Kidney epithelial cell (primary cell): Measurements from ENCODE around the gene GIMAP8. TPM values are rescaled to one million over a fixed set of nuclear protein-coding genes. Genes with fewer than 3 reads are reported as not detected.
A peak's percentile ranks its signal among the peaks of the same experiment; 100 is the strongest.

Experiments
- DNase-seq: peaks from one replicate; pipeline ENCODE4 v3.0.0-alpha.2; 2010; ENCODE audit warnings: low read depth
- H3K27me3 ChIP-seq: 2 replicates; pipeline ENCODE4 v1.6.0; 2011; ENCODE audit warnings: low read length; ENCODE audit not compliant: control insufficient read depth, insufficient read depth
- H3K36me3 ChIP-seq: 2 replicates; pipeline ENCODE4 v1.5.1; 2011; ENCODE audit warnings: low read length; ENCODE audit not compliant: control insufficient read depth, insufficient read depth
- H3K4me3 ChIP-seq: 2 replicates; pipeline ENCODE4 v1.5.1; 2011; ENCODE audit warnings: low read depth, mild to moderate bottlenecking, control low read depth, low read length
- CTCF ChIP-seq: IDR thresholded peaks from 2 replicates; pipeline ENCODE4 v1.5.1; 2011; ENCODE audit warnings: mild to moderate bottlenecking, moderate library complexity, low read length, control low read depth, inconsistent platforms; ENCODE audit not compliant: insufficient read depth, poor library complexity, severe bottlenecking
- total RNA-seq: library from RNA; depleted of rRNA; stranded (reverse); fragments of >200 nt; gene quantifications from 2 replicates; pipeline ENCODE4 v1.2.3, GENCODE V29; 2015

GIMAP8 gene
- total RNA-seq, 1 donor from 2014 or later = not detected

GRCh38 chr7:150415161-150416153 is 35.0 kb upstream of the GIMAP8 start:
- no peaks in the 10 kb centered on the region for H3K36me3 ChIP-seq
- no peak overlapping the region for H3K4me3 ChIP-seq
- H3K27me3 ChIP-seq = no peaks in the 10 kb centered on the region
- no peak for DNase-seq
- TF ChIP-seq CTCF = no peak

GRCh38 chr7:150417239-150417638 is 33.2 kb upstream of the GIMAP8 start:
- no peak for TF ChIP-seq CTCF
- no peak for DNase-seq
- Histone ChIP-seq H3K4me3 (no peak overlapping the region), H3K36me3 (no peaks in the 10 kb centered on the region), H3K27me3 (no peaks in the 10 kb centered on the region)

DNA sequence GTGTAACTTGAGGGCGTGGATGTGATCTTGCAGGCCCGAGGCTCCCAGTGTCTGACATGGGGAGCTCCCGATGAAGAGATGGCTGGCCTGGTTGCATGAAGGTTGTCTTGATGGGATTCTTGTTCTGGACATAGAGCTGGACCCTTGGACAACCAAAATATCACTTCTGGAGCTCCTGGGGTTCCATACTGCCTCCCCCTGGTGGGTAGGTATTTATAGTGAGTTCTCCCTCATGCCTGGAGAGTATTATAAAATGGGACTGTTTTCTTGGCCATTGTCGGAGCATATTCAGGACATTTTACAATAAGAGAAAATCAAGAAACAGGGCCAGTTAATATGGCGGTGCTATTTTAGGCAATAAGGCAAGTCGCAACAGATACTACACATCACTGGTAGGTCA is 32.6 kb upstream of the GIMAP8 start:
- no peak for TF ChIP-seq CTCF

DNA sequence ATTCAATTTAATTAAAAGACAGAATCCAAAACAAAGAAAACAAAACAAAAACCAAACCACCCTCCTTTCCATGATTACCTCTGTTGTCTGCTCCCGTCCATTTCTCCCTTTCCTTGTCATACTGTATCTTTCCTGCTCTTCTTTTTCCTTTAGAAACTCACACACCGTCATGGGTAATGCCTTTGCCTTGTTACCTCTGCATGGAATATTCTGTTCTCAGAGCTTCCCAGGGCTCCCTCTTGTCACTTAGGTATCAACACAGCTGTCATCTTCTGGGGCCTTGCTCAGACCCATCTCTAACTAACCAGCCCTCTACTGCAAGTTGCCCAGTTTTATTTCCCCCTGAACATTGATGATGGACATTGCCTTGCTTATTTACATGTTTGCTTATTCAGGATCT is 30.2 kb upstream of the GIMAP8 start:
- Histone ChIP-seq H3K36me3 (no peaks in the 10 kb centered on the region), H3K4me3 (no peak overlapping the region), H3K27me3 (no peaks in the 10 kb centered on the region)
- no peak for DNase-seq
- no peak for TF ChIP-seq CTCF

More for the DNA sequence above, 32.6 kb upstream of the GIMAP8 start:
- Histone ChIP-seq H3K4me3 (no peak overlapping the region), H3K36me3 (no peaks in the 10 kb centered on the region), H3K27me3 (no peaks in the 10 kb centered on the region)
- DNase-seq = no peak

GRCh38 chr7:150420987-150421674 is 29.3 kb upstream of the GIMAP8 start:
- H3K36me3 ChIP-seq = no peaks in the 10 kb centered on the region
- no peak for DNase-seq
- peak; percentile 94 for TF ChIP-seq CTCF
- H3K4me3 ChIP-seq = no peak overlapping the region
- H3K27me3 ChIP-seq = no peaks in the 10 kb centered on the region
